ENCODE measurements around the gene TAS2R4.

The TAS2R4 gene, protein sequence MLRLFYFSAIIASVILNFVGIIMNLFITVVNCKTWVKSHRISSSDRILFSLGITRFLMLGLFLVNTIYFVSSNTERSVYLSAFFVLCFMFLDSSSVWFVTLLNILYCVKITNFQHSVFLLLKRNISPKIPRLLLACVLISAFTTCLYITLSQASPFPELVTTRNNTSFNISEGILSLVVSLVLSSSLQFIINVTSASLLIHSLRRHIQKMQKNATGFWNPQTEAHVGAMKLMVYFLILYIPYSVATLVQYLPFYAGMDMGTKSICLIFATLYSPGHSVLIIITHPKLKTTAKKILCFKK

GRCh38 chr7:141776374-141776773 is at the start of gene TAS2R4:
TAS2R4 (plus strand) TSS chr7:141776674; CDS start chr7:141778489, 1,815 bp downstream.
- TF ChIP-seq CTCF (IDR thresholded peaks at IDR 0.05) = no peak

DNA sequence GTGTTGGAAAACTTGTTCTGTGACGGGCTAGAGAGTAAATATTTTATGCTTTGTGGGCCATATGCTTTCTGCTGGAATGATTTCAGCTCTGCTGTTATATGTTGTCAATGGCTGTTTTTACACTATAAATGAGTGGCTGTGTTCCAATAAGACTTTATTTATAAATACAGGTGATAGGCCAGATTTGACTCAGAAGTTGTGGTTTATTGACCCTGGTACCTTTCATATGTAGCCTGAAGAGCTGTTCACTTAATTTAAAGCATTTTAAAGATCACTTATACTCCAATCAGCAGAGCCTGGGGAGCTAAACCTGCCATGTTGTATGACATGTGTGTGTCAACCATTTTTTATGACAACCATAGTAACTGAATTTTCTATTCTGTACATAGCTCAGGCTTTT is 47.5 kb upstream of the TAS2R4 start:
- no peak for TF ChIP-seq CTCF (IDR thresholded peaks at IDR 0.05)

DNA sequence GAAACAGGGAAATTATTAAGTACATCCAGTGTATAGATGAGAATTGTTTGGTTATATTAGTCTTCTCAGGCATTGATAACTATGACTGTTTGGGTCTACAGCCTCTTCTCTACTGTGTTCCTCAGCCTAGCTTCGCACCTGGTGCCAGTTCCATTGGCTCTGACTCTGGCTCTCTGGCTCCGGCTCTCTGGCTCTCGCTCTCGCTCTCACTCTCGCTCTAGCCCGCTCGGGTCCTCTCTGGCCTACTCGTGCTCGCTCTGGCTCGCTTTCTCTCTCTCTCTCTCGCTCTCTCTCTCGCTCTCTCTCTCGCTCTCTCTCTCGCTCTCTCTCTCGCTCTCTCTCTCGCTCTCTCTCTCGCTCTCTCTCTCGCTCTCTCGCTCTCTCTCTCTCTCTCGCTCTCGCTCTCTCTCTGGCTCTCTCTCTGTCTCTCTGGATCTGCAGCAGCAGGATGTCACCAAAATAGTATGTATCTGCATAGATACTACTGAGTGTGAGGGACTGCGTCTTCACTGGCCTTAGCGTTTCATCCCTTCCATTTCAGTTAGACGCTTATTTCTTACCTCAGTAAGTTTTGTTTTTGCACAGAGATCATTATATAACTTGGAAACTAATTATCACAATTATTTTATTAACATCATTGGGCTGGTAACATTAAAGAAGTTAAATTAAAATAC is 44.9 kb upstream of the TAS2R4 start:
- no peak for TF ChIP-seq CTCF (IDR thresholded peaks at IDR 0.05)

DNA sequence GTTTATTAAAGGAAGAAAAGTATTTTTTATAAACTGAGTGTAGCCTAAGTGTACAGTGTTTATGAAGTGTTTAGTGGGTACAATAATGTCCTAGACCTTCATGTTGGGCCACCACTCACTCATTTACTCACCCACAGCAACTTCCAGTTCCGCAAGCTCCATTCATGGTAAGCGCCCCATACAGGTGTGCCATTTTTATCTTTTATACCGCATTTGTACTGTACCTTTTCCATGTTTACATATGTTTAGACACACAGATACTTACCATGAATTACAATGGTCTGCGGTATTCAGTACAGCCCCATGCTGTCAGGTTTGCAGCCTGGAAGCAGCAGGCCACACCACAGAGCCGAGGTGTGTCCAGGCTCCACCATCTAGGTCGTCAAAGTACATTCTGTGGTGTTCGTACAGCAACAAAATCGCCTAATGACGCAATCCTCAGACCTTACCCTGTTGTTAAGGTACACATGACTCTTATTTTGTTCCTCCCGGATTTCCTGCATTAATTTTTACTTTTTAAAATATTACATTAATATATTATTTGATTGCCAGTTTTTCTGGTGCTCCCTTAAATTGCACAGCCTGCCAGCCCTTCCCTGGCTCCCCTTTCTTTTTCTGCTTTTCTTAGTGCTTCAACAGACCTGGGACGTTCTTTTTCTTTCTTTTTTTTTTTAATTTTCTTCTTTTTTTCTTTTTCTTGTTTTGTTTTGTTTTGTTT is 39.2 kb upstream of the TAS2R4 start:
- no peak for TF ChIP-seq CTCF (IDR thresholded peaks at IDR 0.05)

- TF ChIP-seq CTCF (IDR thresholded peaks at IDR 0.05) = peak; percentile 84
These were observed 38.5 kb upstream of the TAS2R4 start, which contains the start of gene SSBP1 for GRCh38 chr7:141737836-141738591. SSBP1 (plus strand) TSS chr7:141738358; CDS start chr7:141739167, 809 bp downstream.

DNA sequence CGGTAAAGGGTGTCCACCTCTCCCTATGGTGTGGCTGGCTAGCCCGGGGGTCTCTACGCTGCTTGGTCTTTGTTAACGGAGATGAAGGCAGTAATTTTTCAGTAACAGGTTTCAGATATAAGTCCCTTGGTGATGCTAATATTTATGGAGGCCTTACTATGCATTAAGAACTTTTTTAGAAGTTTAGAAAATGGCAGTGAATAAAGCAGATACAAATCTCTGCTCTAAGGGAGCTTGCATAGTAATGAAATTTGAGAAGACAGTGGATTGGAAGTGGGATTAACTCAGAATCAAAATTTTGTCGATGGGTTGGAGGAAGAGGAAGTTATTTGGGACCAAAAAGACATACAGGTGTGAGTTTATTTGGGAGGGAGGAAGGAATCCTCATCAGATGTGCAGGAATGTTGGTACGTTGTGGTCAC is 37.9 kb upstream of the TAS2R4 start:
- no peak for TF ChIP-seq CTCF (IDR thresholded peaks at IDR 0.05)

- TF ChIP-seq CTCF (IDR thresholded peaks at IDR 0.05) = no peak
These were observed 37.2 kb upstream of the TAS2R4 start for GRCh38 chr7:141739250-141739649.

Measured in LNCAP (cell line).